H1 (cell line): Measurements from ENCODE around the gene MBP. TPM values are rescaled to one million over a fixed set of nuclear protein-coding genes. Genes with fewer than 3 reads are reported as not detected.

Source experiments
- CTCF ChIA-PET: fragments of 300-600 bp; sonication (Branson Sonifier 250); formaldehyde crosslinking; loops from one replicate; lab custom pipeline; 2021; ENCODE audit not compliant: partially characterized antibody; lab: Charles Lee
- POLR2A ChIA-PET: fragments of 300-600 bp; sonication (Branson Sonifier 250); formaldehyde crosslinking; loops from one replicate; lab custom pipeline; 2021; ENCODE audit warnings: inconsistent platforms; ENCODE audit not compliant: partially characterized antibody; lab: Charles Lee
- DNase-seq, 2 experiments: peaks; one replicate each; pipeline versions ENCODE4 v3.0.0 to v3.0.0-alpha.2; 2010 to 2022; ENCODE audit warnings: low spot score in 2 of 2, low read depth in 1 of 2, mixed read lengths in 1 of 2
- FAIRE-seq: peaks from 2 replicates; lab custom pipeline; 2011; peaks lifted over from hg19 to GRCh38; lab: Jason Lieb, UNC
- H2AFZ ChIP-seq: 2 replicates; pipeline ENCODE4 v1.8.1; 2012; ENCODE audit warnings: low read length, inconsistent platforms
- H2AK5ac ChIP-seq: 2 replicates; pipeline ENCODE4 v1.6.1; 2013; ENCODE audit warnings: low read depth, low read length
- H2BK120ac ChIP-seq: replicated peaks from 2 replicates; pipeline ENCODE3; 2013; ENCODE audit warnings: low read depth, low read length, inconsistent platforms
- H2BK12ac ChIP-seq: 2 replicates; pipeline ENCODE4 v1.6.1; 2013; ENCODE audit warnings: low read depth, low read length
- H2BK15ac ChIP-seq: 2 replicates; pipeline ENCODE4 v1.6.1; 2013; ENCODE audit warnings: low read length
- H2BK20ac ChIP-seq: 2 replicates; pipeline ENCODE4 v1.6.1; 2013; ENCODE audit warnings: low read length
- H2BK5ac ChIP-seq: 2 replicates; pipeline ENCODE4 v1.6.1; 2013; ENCODE audit warnings: low read depth, low read length
- H3K14ac ChIP-seq: 2 replicates; pipeline ENCODE4 v1.6.1; 2013; ENCODE audit warnings: inconsistent platforms; ENCODE audit not compliant: insufficient read length
- H3K18ac ChIP-seq: 2 replicates; pipeline ENCODE4 v1.6.1; 2013; ENCODE audit warnings: low read length; ENCODE audit errors: extremely low read depth
- H3K23ac ChIP-seq: 2 replicates; pipeline ENCODE4 v1.6.1; 2013; ENCODE audit warnings: inconsistent platforms; ENCODE audit not compliant: insufficient read length
- H3K23me2 ChIP-seq: 2 replicates; pipeline ENCODE4 v1.6.1; 2013; ENCODE audit warnings: low read depth, low read length
- H3K27ac ChIP-seq: 2 replicates; pipeline ENCODE4 v1.6.1; 2011; ENCODE audit warnings: low read depth, low read length, inconsistent platforms
- H3K27me3 ChIP-seq, 4 experiments: replicated peaks in 1 of 4; 1 replicate in 1 of 4; 2 replicates in 3 of 4; pipeline versions ENCODE4 v1.6.1 to v1.8.1; 2011 to 2013; ENCODE audit warnings: low read length in 3 of 4, mild to moderate bottlenecking in 3 of 4, inconsistent platforms in 2 of 4, mixed read lengths in 2 of 4, moderate library complexity in 1 of 4; ENCODE audit not compliant: control insufficient read depth in 3 of 4, insufficient read depth in 3 of 4; ENCODE audit errors: extremely low read depth in 1 of 4
- H3K36me3 ChIP-seq, 4 experiments: 2 replicates each; pipeline versions ENCODE4 v1.6.1 to v1.8.1; 2011 to 2013; ENCODE audit warnings: mild to moderate bottlenecking in 4 of 4, low read length in 3 of 4, moderate library complexity in 2 of 4, control low read depth in 1 of 4, inconsistent platforms in 1 of 4; ENCODE audit not compliant: insufficient read depth in 4 of 4, control insufficient read depth in 2 of 4
- H3K4ac ChIP-seq: replicated peaks from 2 replicates; pipeline ENCODE3; 2013; ENCODE audit warnings: low read length, low read depth, mixed read lengths, inconsistent platforms; ENCODE audit not compliant: insufficient read length
- H3K4me1 ChIP-seq, 4 experiments: replicated peaks in 1 of 4; 1 replicate in 1 of 4; 2 replicates in 3 of 4; pipeline versions ENCODE4 v1.6.1 to v1.8.1; 2011 to 2013; ENCODE audit warnings: low read length in 3 of 4, inconsistent platforms in 2 of 4, mixed read lengths in 1 of 4; ENCODE audit not compliant: insufficient read depth in 4 of 4, control insufficient read depth in 3 of 4
- H3K4me2 ChIP-seq, 2 experiments: 2 replicates each; pipeline versions ENCODE4 v1.6.1 to v1.8.1; 2011 to 2013; ENCODE audit warnings: low read depth in 2 of 2, low read length in 2 of 2, control low read depth in 1 of 2, inconsistent platforms in 1 of 2, mild to moderate bottlenecking in 1 of 2; ENCODE audit not compliant: insufficient read depth in 1 of 2
- H3K4me3 ChIP-seq, 4 experiments: fragments of 200-600, 300-600 bp in 1 of 4; sonication (generic), shearing (Covaris generic), sonication (Bioruptor Twin) in 1 of 4; 2 replicates each; pipeline versions ENCODE4 v1.5.1 to v1.8.1; 2011 to 2016; ENCODE audit warnings: low read length in 4 of 4, low read depth in 3 of 4, control low read depth in 2 of 4, inconsistent platforms in 2 of 4, mild to moderate bottlenecking in 2 of 4, mixed read lengths in 1 of 4, moderate library complexity in 1 of 4; ENCODE audit not compliant: insufficient read depth in 2 of 4; ENCODE audit errors: extremely low read depth in 1 of 4
- H3K56ac ChIP-seq: replicated peaks from 2 replicates; pipeline ENCODE3; 2013; ENCODE audit warnings: low read depth, mild to moderate bottlenecking, mixed read lengths, low read length, inconsistent platforms; ENCODE audit not compliant: insufficient read length
- H3K79me1 ChIP-seq: 2 replicates; pipeline ENCODE4 v1.6.1; 2013; ENCODE audit warnings: low read depth, low read length, control low read depth
- H3K79me2 ChIP-seq, 2 experiments: 2 replicates each; pipeline versions ENCODE4 v1.6.1 to v1.8.1; 2012 to 2013; ENCODE audit warnings: low read length in 2 of 2, mild to moderate bottlenecking in 2 of 2, inconsistent platforms in 1 of 2; ENCODE audit not compliant: insufficient read depth in 2 of 2, control insufficient read depth in 1 of 2
- H3K9ac ChIP-seq, 4 experiments: replicated peaks in 1 of 4; 1 replicate in 1 of 4; 2 replicates in 3 of 4; pipeline versions ENCODE4 v1.6.1 to v1.8.1; 2011 to 2013; ENCODE audit warnings: low read depth in 3 of 4, low read length in 3 of 4, control low read depth in 2 of 4, mild to moderate bottlenecking in 2 of 4, moderate library complexity in 2 of 4, inconsistent platforms in 1 of 4; ENCODE audit errors: extremely low read depth in 1 of 4
- H3K9me3 ChIP-seq, 2 experiments: 2 replicates each; pipeline versions ENCODE4 v1.6.1 to v1.8.1; 2012 to 2013; ENCODE audit warnings: mild to moderate bottlenecking in 2 of 2, moderate library complexity in 2 of 2, control low read depth in 1 of 2, inconsistent platforms in 1 of 2, low read depth in 1 of 2, low read length in 1 of 2, mixed read lengths in 1 of 2; ENCODE audit not compliant: insufficient read depth in 2 of 2
- H4K20me1 ChIP-seq, 2 experiments: replicated peaks in 1 of 2; 2 replicates each; pipeline versions ENCODE3 to v1.8.1; 2011 to 2013; ENCODE audit warnings: inconsistent platforms in 2 of 2, low read length in 2 of 2, mild to moderate bottlenecking in 1 of 2; ENCODE audit not compliant: insufficient read depth in 2 of 2, control insufficient read depth in 1 of 2
- H4K5ac ChIP-seq: 2 replicates; pipeline ENCODE4 v1.6.1; 2013; ENCODE audit warnings: low read length, low read depth, mixed read lengths, inconsistent platforms; ENCODE audit not compliant: insufficient read length
- H4K8ac ChIP-seq: 2 replicates; pipeline ENCODE4 v1.8.0; 2013; ENCODE audit warnings: mild to moderate bottlenecking, moderate library complexity, low read length, inconsistent platforms; ENCODE audit not compliant: insufficient read depth; ENCODE audit errors: extremely low read depth
- H4K91ac ChIP-seq: replicated peaks from 2 replicates; pipeline ENCODE3; 2013; ENCODE audit warnings: low read length, mixed read lengths, inconsistent platforms; ENCODE audit not compliant: insufficient read length
- ASH2L ChIP-seq: fragments of 200-600, 300-600 bp; sonication (generic); IDR thresholded peaks from one replicate; pipeline ENCODE4 v1.7.1; 2017; ENCODE audit warnings: low read length
- BRCA1 ChIP-seq: IDR thresholded peaks from 2 replicates; pipeline ENCODE4 v1.6.1; 2012; ENCODE audit warnings: low read depth, low read length, improper control_type of control experiment
- E2F6 ChIP-seq: IDR thresholded peaks from 2 replicates; pipeline ENCODE4 v1.6.1; 2012; ENCODE audit warnings: inconsistent platforms
- EGR1 ChIP-seq: IDR thresholded peaks from 2 replicates; pipeline ENCODE4 v1.6.1; 2011; ENCODE audit warnings: low read depth, low read length, borderline replicate concordance
- EP300 ChIP-seq, 2 experiments: IDR thresholded peaks; 1 replicate in 1 of 2; 2 replicates in 1 of 2; pipeline ENCODE4 v1.6.1; 2011 to 2012; ENCODE audit warnings: low read depth in 2 of 2, low read length in 2 of 2, mild to moderate bottlenecking in 2 of 2, borderline replicate concordance in 1 of 2, inconsistent platforms in 1 of 2, moderate library complexity in 1 of 2
- HDAC2 ChIP-seq, 2 experiments: fragments of 300-600 bp in 1 of 2; sonication (generic) in 1 of 2; IDR thresholded peaks; 2 replicates each; pipeline ENCODE4 v1.6.1; 2011 to 2012; ENCODE audit warnings: low read depth in 2 of 2, low read length in 2 of 2, mild to moderate bottlenecking in 2 of 2, moderate library complexity in 2 of 2, borderline replicate concordance in 1 of 2, inconsistent platforms in 1 of 2
- JUN ChIP-seq: IDR thresholded peaks from 2 replicates; pipeline ENCODE4 v1.6.1; 2011; ENCODE audit warnings: low read depth, mild to moderate bottlenecking, improper control_type of control experiment, low read length
- JUND ChIP-seq: IDR thresholded peaks from 2 replicates; pipeline ENCODE4 v1.6.1; 2011; ENCODE audit warnings: mild to moderate bottlenecking, improper control_type of control experiment, low read length
- PHF8 ChIP-seq: fragments of 200-600 bp; sonication (generic); conservative IDR thresholded peaks from 2 replicates; pipeline ENCODE4 v1.7.1; 2012; ENCODE audit warnings: low read depth, mild to moderate bottlenecking, inconsistent platforms, low read length, moderate library complexity
- SP1 ChIP-seq: IDR thresholded peaks from 2 replicates; pipeline ENCODE4 v1.6.1; 2011; ENCODE audit warnings: low read depth, low read length
- TAF7 ChIP-seq: optimal IDR thresholded peaks from 2 replicates; pipeline ENCODE3; 2011; ENCODE audit warnings: low read depth, mild to moderate bottlenecking, inconsistent platforms, low read length, moderate library complexity, borderline replicate concordance
- TCF12 ChIP-seq: IDR thresholded peaks from 2 replicates; pipeline ENCODE4 v1.6.1; 2011; ENCODE audit warnings: low read depth, mild to moderate bottlenecking, low read length
- ZNF274 ChIP-seq: IDR thresholded peaks from 2 replicates; pipeline ENCODE4 v1.7.0; 2012; ENCODE audit warnings: low read length, borderline replicate concordance; ENCODE audit errors: extremely low read depth
- WGBS, 2 experiments: shearing (Covaris generic) in 1 of 2; methylation state at CpG; one replicate each; pipeline versions ENCODE4 v1.1.6 to v1.1.7; 2013 to 2015; ENCODE audit warnings: low lambda C conversion rate in 2 of 2, mixed read lengths in 2 of 2, inconsistent platforms in 1 of 2, low coverage in 1 of 2, missing lambda C conversion rate in 1 of 2; ENCODE audit not compliant: insufficient replicate concordance in 2 of 2, insufficient coverage in 1 of 2, insufficient read length in 1 of 2; ENCODE audit errors: extremely low coverage in 1 of 2, missing lambda C conversion rate in 1 of 2; 5-methylcytosine and 5-hydroxymethylcytosine counted together
- polyA plus RNA-seq, 7 experiments: library from polyadenylated mRNA; depleted of rRNA in 3 of 7; stranded (reverse) in 5 of 7; unstranded in 2 of 7; fragments of >200 nt in 5 of 7; fragments of 200-250 nt in 2 of 7; gene quantifications; 1 replicate in 5 of 7; 2 replicates in 1 of 7; 4 replicates in 1 of 7; pipeline versions ENCODE4 v1.2.1 to v1.2.3, GENCODE V29; 2011 to 2013; ENCODE audit warnings: missing spikeins in 2 of 7, mixed read lengths in 2 of 7
- total RNA-seq: library from RNA; stranded (reverse); fragmentation: NEBNext Ultra II Directional; extraction: Animal tissue kit (Norgen Biotek cat#: 25700); gene quantifications from 2 replicates; pipeline ENCODE4 v1.2.1, GENCODE V29; 2021

The MBP gene
- total and polyA plus RNA-seq, 2 of the 8 experiments (the other 6 are each of a cell fraction or from before 2014, with no cell fraction given): 7.7 to 19.2 TPM

GRCh38 chr18:76977108-76977621, 155.4 kb downstream of the MBP start:
- no peak overlapping the region for H3K9ac ChIP-seq
- DNase-seq (peak in 1 of 2 experiments; percentile 24), FAIRE-seq (no peak)
- no peaks in the 10 kb centered on the region for H3K79me2 ChIP-seq
- no peak overlapping the region for H3K4me2 ChIP-seq
- 0 out of 2 replicates have a peak overlapping the region, but pooled peaks have one; percentile 22 for H4K8ac ChIP-seq
- no peak overlapping the region for H3K23ac ChIP-seq
- H3K56ac ChIP-seq: no peak overlapping the region
- H3K23me2 ChIP-seq: no peaks in the 10 kb centered on the region
- H4K91ac ChIP-seq: no peak overlapping the region
- H3K14ac ChIP-seq: no peak overlapping the region
- no peaks in the 10 kb centered on the region for H3K36me3 ChIP-seq
- ChIA-PET POLR2A (interaction anchor here (1.8 kb wide), 1 partner anchor 9 kb away, joined by 5 read pairs; no protein-coding TSS in a partner anchor), CTCF (interaction anchor here (0.6 to 13.3 kb wide), 10 partner anchors 8 to 175 kb away, joined by 3 to 188 read pairs (median 4); no protein-coding TSS in a partner anchor)
- no peak overlapping the region for H2AFZ ChIP-seq
- no peaks in the 10 kb centered on the region for H4K20me1 ChIP-seq
- H2BK20ac ChIP-seq: no peak overlapping the region
- no peak overlapping the region for H2BK12ac ChIP-seq
- no peak overlapping the region for H3K27ac ChIP-seq
- no peaks in the 10 kb centered on the region for H3K9me3 ChIP-seq
- H3K79me1 ChIP-seq: no peaks in the 10 kb centered on the region
- peaks cover 0 to 16% (median 8%) of the 10 kb centered on the region in 4 experiments; a peak in 6 of 7 replicates for H3K4me1 ChIP-seq
- H3K4me3 ChIP-seq: no peak overlapping the region
- H2BK5ac ChIP-seq: no peak overlapping the region
- no peak overlapping the region for H2BK120ac ChIP-seq
- 85% methylated on average over 14 of the region's 14 CpGs; no CpG with 5 or more reads in 1 of the 2 experiments for WGBS, 2 experiments
- no peak overlapping the region for H3K18ac ChIP-seq
- H4K5ac ChIP-seq: no peak overlapping the region
- H2BK15ac ChIP-seq: no peak overlapping the region
- no peaks in the 10 kb centered on the region for H3K27me3 ChIP-seq
- H3K4ac ChIP-seq: peak overlapping the region; percentile 88
- no peak overlapping the region for H2AK5ac ChIP-seq
- no peak for TF ChIP-seq EP300 (IDR thresholded peaks at IDR 0.05; ENCODE audit: borderline replicate concordance in 1 of 2, low read depth in 2 of 2, low read length in 2 of 2)
- no peak for TF ChIP-seq JUN
- no peak for TF ChIP-seq ZNF274
- TF ChIP-seq SP1: no peak
- TF ChIP-seq ASH2L: no peak
- no peak for TF ChIP-seq EGR1
- TF ChIP-seq E2F6: no peak
- no peak for TF ChIP-seq PHF8
- TF ChIP-seq TAF7: no peak
- TF ChIP-seq TCF12: no peak
- no peak for TF ChIP-seq BRCA1
- TF ChIP-seq JUND: no peak
- no peak for TF ChIP-seq HDAC2 (IDR thresholded peaks at IDR 0.05; ENCODE audit: borderline replicate concordance in 1 of 2, low read depth in 2 of 2, low read length in 2 of 2)
